GM04504 (cell line): ENCODE results near the gene TMEM200C.

ENCODE experiments used
- DNase-seq: peaks from one replicate; pipeline ENCODE4 v3.0.0-alpha.2; 2012; ENCODE audit warnings: low read depth

The TMEM200C gene

DNA sequence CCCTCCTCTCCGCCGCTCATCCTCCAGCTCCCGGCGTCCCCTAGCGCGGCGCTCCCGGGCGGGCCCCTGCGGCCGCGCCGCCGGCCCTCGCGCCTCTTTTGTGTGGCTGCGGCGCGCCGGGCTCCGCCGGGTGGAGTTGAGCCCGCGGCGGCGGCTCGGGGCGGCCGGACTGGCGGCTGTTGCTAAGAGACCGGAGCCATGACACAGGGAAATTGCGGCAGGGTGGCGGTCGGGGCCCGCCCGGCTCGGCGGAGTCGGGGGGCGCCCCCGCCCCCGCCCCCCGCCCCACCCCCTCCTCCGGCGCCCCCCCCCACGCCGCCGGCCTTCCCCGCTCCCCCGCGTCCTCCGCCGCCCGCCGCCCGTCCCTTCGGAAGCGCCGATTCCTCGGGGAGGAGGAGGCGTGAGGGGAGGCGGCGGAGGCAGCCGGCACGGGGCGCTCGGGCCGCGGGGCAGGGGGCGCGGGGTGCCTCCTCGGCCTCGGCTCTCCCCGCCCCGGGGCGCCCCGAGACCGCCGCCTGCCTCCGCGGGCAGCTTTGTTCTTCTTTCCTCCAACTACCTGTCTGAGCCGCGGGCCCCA, at the start of gene TMEM200C:
TMEM200C (minus strand) TSS at position 224 of the 577 bp plus-strand sequence. CDS start 3,459 bp downstream, outside the sequence.
- DNase-seq: no peak

- no peak for DNase-seq
These were observed 49.1 kb upstream of the TMEM200C start for GRCh38 chr18:5944448-5944847.

DNA sequence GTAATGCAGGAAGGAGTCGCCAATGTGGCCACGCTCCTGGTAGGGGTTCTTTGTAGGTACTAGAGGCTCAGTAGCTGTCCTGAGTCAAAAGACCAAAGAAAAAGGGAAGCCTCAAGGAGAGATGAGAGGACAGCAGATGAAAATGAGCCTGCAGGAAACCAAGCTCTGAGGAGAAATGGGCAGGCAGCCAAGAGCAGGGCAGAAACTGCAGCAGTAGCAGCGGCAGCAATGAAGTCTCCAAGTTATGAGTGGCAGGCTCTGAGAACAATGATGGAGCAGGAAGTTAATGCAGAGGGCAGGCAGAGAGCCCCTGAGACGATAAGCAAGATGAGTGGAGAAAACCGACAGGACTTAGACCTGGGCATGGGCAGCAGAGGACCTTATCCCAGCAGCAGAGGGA, 48.2 kb upstream of the TMEM200C start:
- DNase-seq: no peak

DNA sequence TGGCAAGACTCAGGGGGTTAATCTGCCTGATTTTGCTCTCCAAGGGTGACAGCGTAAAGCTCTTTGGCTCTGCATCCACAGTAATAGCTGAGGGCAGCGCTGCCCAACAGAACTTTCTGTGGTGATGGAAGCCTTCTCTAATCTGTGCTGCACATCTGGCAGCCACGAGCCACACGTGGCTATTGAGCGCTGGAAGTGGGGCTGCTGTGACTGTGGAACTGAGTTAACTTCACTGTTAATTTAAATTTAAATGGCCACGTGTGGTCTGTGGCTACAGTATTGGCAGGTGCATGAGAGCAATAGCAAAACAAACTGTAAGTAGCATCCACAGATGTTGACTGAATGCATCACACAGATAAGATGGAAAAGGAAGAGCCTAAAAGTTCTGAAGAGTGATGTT, 47.3 kb upstream of the TMEM200C start:
- no peak for DNase-seq

GRCh38 chr18:5941890-5942289, 46.6 kb upstream of the TMEM200C start:
- DNase-seq: no peak

DNA sequence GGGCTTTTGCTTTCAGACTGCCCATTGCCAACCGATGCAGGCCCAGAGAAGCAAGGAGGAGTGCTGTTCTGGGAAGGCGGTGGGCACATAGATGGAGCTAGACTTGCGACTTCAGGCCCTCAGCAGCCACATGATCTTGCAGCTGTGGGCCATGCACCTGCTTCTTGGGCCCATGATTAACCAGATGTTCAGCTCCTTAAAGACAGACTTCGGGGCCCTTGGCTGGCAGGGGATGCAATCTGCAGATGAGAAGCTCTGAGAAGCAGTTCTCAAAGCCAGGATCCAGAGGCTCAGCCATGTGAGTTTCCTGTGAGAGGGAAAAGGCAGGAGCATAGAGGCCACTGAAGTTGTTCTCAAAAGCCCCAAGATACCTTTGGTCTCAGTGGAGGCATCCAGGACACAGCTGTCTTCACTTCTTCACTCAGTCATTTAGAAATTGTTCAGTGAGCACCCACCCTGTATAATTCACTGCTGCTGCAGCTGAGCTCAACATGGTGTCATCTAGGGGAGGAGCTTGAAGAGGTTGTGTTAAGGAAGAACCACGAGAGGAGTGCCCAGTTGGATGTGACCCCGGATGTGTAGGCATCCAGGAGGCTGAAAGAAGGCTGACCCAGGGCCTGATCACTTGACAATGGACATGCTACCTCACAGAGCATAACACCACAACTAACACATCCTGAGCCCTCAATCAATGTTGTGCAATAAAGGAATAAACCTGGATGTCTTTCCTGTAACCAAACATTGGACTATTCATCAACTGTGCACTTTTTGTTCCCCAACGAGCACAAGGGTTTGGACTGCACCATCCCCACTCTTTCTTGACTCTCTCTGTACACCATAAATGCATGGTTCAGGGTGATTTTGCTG, 44.7 kb upstream of the TMEM200C start:
- no peak for DNase-seq

- DNase-seq: no peak
These were observed 42.5 kb upstream of the TMEM200C start for GRCh38 chr18:5937795-5938194.

GRCh38 chr18:5937121-5937520, 41.8 kb upstream of the TMEM200C start:
- DNase-seq: no peak

DNA sequence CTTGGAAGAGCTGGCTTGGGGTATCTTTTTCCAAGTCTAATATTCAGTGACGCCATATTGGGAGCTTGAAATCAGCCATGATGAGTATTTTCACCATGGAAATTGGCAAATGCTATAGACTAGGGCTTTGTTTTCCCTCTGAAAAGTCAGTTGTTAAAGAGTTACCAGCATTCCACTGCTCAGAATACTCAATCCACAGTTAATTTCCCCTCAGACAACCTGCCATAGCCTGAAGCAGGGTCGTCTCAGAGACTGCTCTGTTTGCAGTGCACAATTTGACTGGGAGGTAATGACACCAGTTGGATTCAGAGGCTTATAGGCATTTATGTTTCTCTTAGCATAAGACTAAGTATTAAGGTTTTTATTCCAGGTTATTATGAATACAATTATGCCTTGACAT, 35.5 kb upstream of the TMEM200C start:
- DNase-seq: no peak

- no peak for DNase-seq
These were observed 23.0 kb upstream of the TMEM200C start for GRCh38 chr18:5918205-5918858.

DNA sequence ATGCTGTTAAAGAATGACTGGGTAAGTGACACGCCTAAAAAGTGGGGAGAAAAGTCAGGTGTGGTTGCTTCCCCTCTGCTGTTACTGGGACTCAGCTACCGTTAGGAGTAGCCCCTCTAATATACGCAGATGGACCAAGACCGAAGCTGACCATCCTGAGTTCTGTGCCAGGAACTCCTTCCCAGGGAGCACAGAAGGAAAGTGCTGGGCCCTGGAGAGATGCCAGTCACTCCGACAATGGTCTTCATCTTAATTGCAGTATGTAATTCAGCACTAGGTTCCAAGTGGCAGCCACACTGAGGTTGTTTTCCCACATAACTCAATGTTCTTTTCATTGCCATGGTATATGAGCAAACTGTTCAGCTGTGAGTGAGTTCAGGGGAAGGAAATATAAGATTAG, 19.6 kb upstream of the TMEM200C start:
- DNase-seq: no peak

DNA sequence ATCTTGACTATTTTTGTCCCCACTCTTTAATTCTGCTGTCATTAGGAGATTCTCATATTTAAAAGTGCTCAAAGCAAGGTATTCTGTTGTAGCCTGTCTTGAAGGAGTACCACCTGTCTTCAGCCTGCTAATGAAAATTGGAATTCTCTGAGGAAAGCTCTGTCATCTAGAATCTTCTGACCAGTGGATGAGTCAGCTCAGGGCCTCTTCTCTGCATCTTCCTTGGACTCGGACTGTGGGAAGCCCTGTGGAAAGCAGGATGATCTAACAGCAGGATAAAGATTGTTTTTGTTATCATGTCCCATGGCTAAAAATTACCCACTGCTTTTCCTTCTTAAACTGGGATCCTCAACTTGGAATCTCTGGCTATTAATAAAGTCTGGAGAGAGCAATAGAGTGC, 18.7 kb upstream of the TMEM200C start:
- DNase-seq: no peak

DNA sequence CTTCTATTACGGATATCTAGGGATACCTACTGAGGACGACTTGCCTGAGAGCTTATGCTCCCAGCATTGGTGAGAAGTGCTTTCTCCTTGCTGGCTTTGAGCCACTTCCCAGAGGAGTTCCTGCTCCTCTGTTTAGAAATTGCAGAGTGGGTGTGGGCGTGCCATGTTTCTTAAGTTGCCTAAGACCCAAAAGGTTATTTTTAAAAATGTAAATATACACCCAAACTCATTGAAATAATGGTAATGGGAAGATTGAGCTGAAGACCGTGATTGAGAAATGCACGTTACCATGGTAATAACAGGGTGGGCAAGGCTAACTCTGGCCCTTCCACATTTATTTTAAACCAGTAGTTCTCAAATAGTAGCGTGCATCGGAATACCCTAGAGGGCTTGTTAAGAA, 17.2 kb upstream of the TMEM200C start:
- no peak for DNase-seq

GRCh38 chr18:5909125-5909524, 13.8 kb upstream of the TMEM200C start:
- no peak for DNase-seq

DNA sequence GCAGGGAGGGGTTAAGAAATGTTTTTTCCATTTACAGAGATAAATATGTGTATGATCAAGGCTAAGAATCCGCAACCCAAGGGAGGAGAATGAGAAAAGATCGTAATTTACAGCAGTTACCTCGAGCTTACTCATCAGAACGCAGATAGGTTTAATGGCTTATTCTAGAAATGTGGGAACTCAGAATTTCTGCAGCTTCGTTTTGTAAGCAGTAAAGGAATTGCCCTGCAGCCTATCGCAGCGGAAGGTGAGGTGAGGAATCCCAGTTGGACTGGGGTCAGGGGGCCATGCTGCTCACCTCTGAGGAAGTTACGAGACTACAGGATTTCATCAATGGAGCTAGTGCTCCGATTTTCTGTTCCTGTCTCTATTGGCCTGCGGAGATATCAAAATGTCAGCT, 8.1 kb upstream of the TMEM200C start:
- DNase-seq: no peak

GRCh38 chr18:5900262-5900661, 4.9 kb upstream of the TMEM200C start:
- DNase-seq: no peak

DNA sequence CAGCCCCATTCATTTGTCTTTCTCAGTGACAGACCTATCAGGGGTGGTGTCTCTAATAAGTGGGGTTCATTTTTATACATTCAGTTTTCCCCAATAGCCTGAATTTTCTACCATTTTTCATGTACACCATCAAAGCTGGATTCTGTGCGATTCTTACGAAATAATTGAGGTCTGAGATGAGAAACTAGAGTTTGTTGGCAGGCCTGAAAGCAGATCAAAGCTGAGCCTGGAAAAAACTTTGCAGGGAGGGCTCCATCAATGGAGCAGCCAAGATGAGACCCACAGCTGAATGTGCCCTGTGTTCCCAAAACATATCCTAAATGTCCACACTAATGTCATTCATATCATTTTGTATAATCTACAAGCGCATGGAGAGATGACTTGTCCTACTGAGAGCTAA, 4.5 kb upstream of the TMEM200C start:
- no peak for DNase-seq

DNA sequence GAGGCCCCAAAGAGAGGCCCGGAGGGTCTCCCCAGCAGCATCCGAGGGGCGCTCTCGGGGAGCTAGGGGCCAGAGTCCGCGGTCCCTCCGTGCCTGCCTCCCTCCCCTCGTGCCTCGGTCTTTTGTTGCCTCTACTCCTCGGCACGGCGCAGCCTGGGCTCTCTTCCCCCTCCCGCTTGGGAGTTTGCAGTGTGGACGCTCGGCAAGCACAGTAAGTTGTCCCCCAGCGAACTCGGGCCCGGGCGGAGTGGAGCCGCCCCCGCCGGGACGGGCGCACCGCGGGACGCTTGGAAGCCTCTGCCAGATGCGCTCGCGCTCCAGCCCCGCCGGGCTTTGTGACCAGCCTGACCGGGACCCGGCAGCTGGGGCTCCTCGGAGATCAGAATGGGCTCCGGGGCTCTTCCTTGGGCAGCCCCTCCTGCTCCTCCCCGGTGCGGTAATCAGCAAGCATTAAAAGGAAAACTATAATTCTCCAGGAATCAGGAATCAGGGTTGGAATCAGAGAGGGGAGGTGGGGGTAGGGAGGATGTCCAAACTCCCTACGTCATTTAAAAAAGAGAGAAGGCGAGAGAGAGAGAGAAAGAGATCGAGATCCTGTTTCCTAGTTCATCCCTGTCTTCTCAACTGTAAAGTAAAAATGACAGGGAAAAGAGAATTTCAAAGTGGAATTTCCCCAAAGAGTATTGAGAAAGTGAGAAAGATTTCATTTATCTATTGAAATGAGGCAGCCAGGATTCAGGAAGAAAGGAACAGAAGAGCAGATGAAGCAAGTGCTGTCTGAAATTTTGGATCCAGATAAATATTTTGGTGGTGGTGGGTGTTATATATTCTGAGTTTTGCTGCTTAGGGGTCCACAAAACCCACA, 786 bp upstream of the TMEM200C start:
- no peak for DNase-seq

DNA sequence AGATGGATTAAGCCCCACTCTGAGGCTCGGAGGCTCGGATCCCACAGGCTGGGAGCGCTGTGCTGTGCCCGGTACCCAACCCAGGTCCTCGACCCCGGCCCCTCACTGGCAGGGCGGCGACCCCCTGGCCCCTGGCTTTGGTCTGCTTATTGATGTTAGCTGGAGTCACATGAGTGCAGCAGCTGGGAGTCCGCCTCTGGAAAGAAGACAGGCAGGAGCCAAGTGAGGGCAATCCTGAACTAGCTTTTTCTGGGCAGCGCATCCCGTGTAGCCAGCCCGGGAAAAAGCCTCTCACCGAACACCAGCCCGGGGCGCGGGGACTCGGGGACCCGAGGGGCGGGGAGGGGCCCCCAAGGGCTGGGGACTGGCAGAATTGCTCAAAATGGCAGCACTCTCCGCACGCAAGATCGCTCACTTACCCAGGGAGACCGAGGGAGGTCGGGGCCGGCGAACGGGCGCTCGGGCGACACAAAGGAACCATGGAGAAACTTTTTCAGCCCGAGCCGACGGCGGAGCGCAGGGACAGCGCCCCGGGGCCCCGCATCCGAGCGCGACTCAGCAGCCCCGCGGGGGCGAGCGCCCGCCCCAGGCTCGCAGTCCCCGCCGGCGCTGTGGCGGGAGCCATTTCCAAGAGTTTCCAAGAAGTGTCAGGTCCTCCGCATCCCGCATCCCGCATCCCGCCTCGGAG, 567 bp downstream of the TMEM200C start:
- no peak for DNase-seq

DNA sequence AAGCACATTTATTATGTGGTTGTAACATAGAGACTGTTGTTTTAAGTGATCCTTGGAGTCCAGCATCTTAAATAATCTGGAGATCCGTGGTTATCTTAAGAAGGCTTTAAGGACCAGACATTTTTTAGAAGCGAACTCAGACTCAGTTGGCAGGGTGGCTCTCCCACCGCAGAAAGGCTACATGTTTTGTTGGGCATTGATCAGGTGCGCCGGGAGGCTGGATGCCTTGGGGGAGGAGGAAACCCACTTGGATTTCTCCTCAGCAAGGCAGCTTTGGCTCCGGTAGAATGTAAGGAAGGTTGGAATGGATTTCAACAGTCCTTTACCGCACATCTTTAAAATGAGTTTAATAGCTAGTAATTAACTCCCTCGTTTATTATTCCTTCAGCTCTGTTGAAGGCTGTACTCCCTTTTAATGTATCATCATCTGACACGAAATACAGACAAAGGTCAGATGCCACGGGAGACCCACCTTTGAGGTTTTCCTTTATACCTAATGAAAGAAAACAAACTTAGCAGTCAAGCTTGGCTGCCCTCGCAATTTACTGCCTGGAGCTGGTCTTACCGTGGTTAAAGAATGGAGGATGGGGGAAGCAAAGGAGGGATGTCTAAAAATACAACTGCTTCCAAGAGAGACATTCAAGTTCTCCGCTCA, 1.2 kb downstream of the TMEM200C start:
- no peak for DNase-seq

DNA sequence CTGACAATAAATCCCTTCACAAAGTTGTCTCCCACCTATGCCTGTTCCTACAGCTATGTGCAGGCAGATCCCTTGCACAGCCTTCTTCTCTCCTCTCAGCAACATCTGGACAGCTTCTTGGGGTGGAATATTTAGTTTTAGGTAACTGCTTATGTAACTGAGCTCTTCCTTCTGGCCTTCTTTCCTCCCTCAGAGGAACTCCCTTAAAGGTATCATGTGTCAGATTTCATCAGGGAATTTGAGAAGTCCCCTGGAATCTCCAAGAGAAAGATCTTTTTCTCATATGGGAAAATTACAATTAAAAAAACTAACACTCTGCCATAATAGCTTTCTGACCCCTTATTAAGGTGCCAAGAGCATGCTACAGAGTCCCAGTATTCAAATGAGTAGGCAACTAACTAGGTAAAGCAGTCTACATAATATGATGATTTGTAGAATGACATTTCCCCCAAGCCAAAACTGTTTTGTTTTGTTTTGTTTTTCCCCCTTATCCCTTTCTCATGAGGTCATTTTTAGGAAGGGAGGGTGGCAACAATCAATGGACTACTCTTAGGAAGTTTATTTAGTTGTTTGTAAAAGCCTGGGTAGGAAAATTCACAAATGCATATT, 2.4 kb downstream of the TMEM200C start:
- no peak for DNase-seq
